Activated CD8-positive, alpha-beta T cell treated with anti-CD3 and anti-CD28 coated beads for 36 hours (primary cell): ENCODE results near the gene NDUFS6. TPM values are rescaled to one million over a fixed set of nuclear protein-coding genes. Genes with fewer than 3 reads are reported as not detected.

Experiments
- ATAC-seq: fragments of 200-7000 bp; cut with Tn5 transposase; one replicate; pipeline ENCODE4 v1.10.0; 2021; ENCODE audit warnings: mild to moderate bottlenecking, moderate library complexity
- CTCF ChIA-PET: fragments of 350-600 bp; sonication (Branson Sonifier 250); formaldehyde crosslinking; loops from one replicate; lab custom pipeline; 2021; ENCODE audit warnings: antibody characterized with exemption; lab: Charles Lee
- POLR2A ChIA-PET: fragments of 350-600 bp; sonication (Branson Sonifier 250); formaldehyde crosslinking; loops from one replicate; lab custom pipeline; 2021; ENCODE audit warnings: antibody characterized with exemption; lab: Charles Lee
- DNase-seq: peaks from one replicate; pipeline ENCODE4 v3.0.0-alpha.2; 2020
- H3K27ac Mint-ChIP-seq: one replicate; pipeline ENCODE4 v1.8.0; 2021; ENCODE audit warnings: mild to moderate bottlenecking, mixed read lengths
- H3K27me3 Mint-ChIP-seq: one replicate; pipeline ENCODE4 v1.8.0; 2021; ENCODE audit warnings: mixed read lengths
- H3K36me3 Mint-ChIP-seq: one replicate; pipeline ENCODE4 v1.8.0; 2021; ENCODE audit warnings: low read depth, mixed read lengths
- H3K4me1 Mint-ChIP-seq: one replicate; pipeline ENCODE4 v1.8.0; 2021; ENCODE audit warnings: low read depth, mixed read lengths
- H3K4me3 Mint-ChIP-seq: one replicate; pipeline ENCODE4 v1.8.0; 2021; ENCODE audit warnings: mild to moderate bottlenecking, moderate library complexity, mixed read lengths
- H3K9me3 Mint-ChIP-seq: one replicate; pipeline ENCODE4 v1.8.0; 2021; ENCODE audit warnings: mixed read lengths
- CTCF ChIP-seq: fragments of 200-600 bp; IDR thresholded peaks from one replicate; pipeline ENCODE4 v1.8.0; 2022; ENCODE audit warnings: antibody characterized with exemption, mild to moderate bottlenecking
- intact Hi-C: fragments of 100-400 bp; cut with micrococcal nuclease; formaldehyde crosslinking; loops from one replicate; pipeline ENCODE4 v1.10.0; 2022
- total RNA-seq, 2 experiments: library from RNA; stranded (reverse); gene quantifications; one replicate each; pipeline ENCODE4 v1.2.3, GENCODE V29; 2021

The NDUFS6 gene
- total RNA-seq, 2 experiments from 2014 or later, result 32.2 to 39.1 TPM

DNA sequence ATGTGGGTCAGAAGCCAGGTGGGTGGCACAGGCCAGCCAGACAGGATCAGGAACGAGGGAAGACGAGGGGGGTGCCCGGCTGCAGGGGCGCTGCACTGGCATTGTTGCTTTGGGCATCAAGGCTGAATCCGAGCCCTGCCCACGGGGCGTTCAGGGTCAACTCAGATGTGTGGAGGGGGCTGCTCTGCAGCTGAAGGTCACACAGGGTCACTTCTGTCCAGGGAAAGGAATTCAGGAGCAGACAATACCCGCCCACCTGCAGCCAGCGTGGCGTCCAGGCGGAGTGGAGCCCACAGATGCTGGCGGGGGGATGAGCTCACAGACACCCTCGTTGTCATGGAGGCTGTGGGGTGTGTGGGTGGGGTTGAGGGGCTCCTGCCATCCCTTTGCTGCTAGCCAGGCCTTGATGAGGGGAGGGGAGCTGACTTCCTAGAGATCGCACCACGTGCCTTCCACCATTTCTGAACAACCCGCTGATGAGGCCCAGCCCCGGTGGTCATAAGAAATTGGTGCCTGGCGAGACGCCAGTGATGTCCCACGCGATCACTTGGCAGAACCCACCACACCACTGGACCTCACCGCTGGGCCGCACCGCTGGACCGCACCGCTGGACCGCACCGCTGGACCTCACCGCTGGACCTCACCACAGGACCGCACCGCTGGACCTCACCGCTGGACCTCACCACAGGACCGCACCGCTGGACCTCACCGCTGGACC is 32.8 kb upstream of the NDUFS6 start:
- no peaks in the 10 kb centered on the region for H3K9me3 Mint-ChIP-seq
- H3K27me3 Mint-ChIP-seq, result peaks cover 8% of the 10 kb centered on the region
- H3K4me3 Mint-ChIP-seq, result no peak overlapping the region
- ChIA-PET CTCF (no interaction called here), POLR2A (no interaction called here)
- TF ChIP-seq CTCF, result no peak
- peaks cover 4% of the 10 kb centered on the region for H3K4me1 Mint-ChIP-seq
- intact Hi-C loops, result loop anchor here (10.0 kb wide), 1 partner anchor 246 kb away; no protein-coding TSS in a partner anchor
- ATAC-seq (no peak), DNase-seq (no peak)
- H3K36me3 Mint-ChIP-seq, result no peaks in the 10 kb centered on the region
- no peak overlapping the region for H3K27ac Mint-ChIP-seq

- CTCF ChIA-PET, result no interaction called here
- no peak for TF ChIP-seq CTCF
- Mint-ChIP-seq H3K27ac (no peak overlapping the region), H3K9me3 (no peaks in the 10 kb centered on the region), H3K36me3 (no peaks in the 10 kb centered on the region), H3K27me3 (peaks cover 5% of the 10 kb centered on the region), H3K4me3 (no peak overlapping the region), H3K4me1 (peaks cover 4% of the 10 kb centered on the region)
- ATAC-seq (no peak), DNase-seq (no peak)
- intact Hi-C loops, result loop anchor here (10.0 kb wide), 1 partner anchor 246 kb away; no protein-coding TSS in a partner anchor
- POLR2A ChIA-PET, result no interaction called here
Measured at GRCh38 chr5:1769017-1769640, 32.1 kb upstream of the NDUFS6 start.

- POLR2A ChIA-PET, result no interaction called here
- intact Hi-C loops, result loop anchor here (10.0 kb wide), 1 partner anchor 245 kb away; no protein-coding TSS in a partner anchor
- H3K4me3 Mint-ChIP-seq, result no peak overlapping the region
- H3K27ac Mint-ChIP-seq, result no peak overlapping the region
- H3K36me3 Mint-ChIP-seq, result no peaks in the 10 kb centered on the region
- TF ChIP-seq CTCF, result no peak
- no peak for DNase-seq
- H3K4me1 Mint-ChIP-seq, result peaks cover 4% of the 10 kb centered on the region
- peaks cover 2% of the 10 kb centered on the region for H3K27me3 Mint-ChIP-seq
- CTCF ChIA-PET, result no interaction called here
- no peaks in the 10 kb centered on the region for H3K9me3 Mint-ChIP-seq
- no peak for ATAC-seq
Measured at GRCh38 chr5:1769752-1770442, 31.3 kb upstream of the NDUFS6 start.

- Mint-ChIP-seq H3K9me3 (no peaks in the 10 kb centered on the region), H3K36me3 (no peaks in the 10 kb centered on the region), H3K27me3 (no peaks in the 10 kb centered on the region), H3K4me3 (no peak overlapping the region), H3K4me1 (peaks cover 4% of the 10 kb centered on the region), H3K27ac (no peak overlapping the region)
- no peak for DNase-seq
- ChIA-PET POLR2A (interaction anchor here (1.6 kb wide), 1 partner anchor 18 kb away, joined by 4 read pairs; no protein-coding TSS in a partner anchor), CTCF (no interaction called here)
- no peak for TF ChIP-seq CTCF
- intact Hi-C loops, result no loop called here
- ATAC-seq, result no peak
Measured at GRCh38 chr5:1770443-1770802, 30.8 kb upstream of the NDUFS6 start.
